Brain microvascular endothelial cell (primary cell): Measurements from ENCODE around the gene BTNL2.

Experiments
- DNase-seq: peaks from one replicate; pipeline ENCODE4 v3.0.0-alpha.2; 2020
- H3K27ac ChIP-seq: fragments of 250-450 bp; sonication (Bioruptor Pico); 2 replicates; pipeline ENCODE4 v1.5.1; 2020; ENCODE audit warnings: mild to moderate bottlenecking, moderate library complexity
- H3K27me3 ChIP-seq: fragments of 250-450 bp; sonication (Bioruptor Pico); replicated peaks from 2 replicates; pipeline ENCODE4 v1.5.1; 2020; ENCODE audit warnings: mild to moderate bottlenecking
- H3K36me3 ChIP-seq: fragments of 250-450 bp; sonication (Bioruptor Pico); replicated peaks from 2 replicates; pipeline ENCODE4 v1.5.1; 2020; ENCODE audit warnings: mild to moderate bottlenecking
- H3K4me3 ChIP-seq: 2 replicates; pipeline ENCODE4 v1.5.1; 2011; ENCODE audit warnings: low read depth, mild to moderate bottlenecking, control low read depth, low read length, moderate library complexity
- in situ Hi-C: cut with HindIII; loops from 2 replicates; pipeline ENCODE4 v1.10.0; 2017; ENCODE audit warnings: low sequenced_read_pairs, low pct_ligation_motif_present
- TF ChIP-seq, protein P1 (sequence below): IDR thresholded peaks from 2 replicates; pipeline ENCODE4 v1.5.1; 2011; ENCODE audit warnings: low read depth, mild to moderate bottlenecking, moderate library complexity, low read length, control low read depth, inconsistent platforms; ENCODE audit errors: missing control alignments

The BTNL2 gene, protein sequence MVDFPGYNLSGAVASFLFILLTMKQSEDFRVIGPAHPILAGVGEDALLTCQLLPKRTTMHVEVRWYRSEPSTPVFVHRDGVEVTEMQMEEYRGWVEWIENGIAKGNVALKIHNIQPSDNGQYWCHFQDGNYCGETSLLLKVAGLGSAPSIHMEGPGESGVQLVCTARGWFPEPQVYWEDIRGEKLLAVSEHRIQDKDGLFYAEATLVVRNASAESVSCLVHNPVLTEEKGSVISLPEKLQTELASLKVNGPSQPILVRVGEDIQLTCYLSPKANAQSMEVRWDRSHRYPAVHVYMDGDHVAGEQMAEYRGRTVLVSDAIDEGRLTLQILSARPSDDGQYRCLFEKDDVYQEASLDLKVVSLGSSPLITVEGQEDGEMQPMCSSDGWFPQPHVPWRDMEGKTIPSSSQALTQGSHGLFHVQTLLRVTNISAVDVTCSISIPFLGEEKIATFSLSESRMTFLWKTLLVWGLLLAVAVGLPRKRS

DNA sequence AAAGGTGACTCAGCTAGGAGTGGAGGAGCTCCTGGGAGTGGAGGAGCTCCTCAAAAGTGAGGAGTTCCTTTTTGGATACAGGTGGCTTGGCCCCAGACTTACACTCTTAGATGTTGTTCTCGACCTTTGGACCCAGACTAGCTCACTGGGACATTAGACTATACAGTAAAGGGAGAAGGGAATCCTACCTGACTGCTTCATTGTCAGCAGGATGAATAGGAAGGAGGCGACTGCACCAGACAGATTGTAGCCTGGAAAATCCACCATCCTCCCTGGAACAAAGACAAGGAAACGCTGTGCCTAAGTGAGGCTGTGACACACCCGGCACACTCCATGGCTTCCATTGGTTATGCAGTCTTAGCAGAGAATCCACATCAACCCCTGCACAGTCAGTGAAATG lies at the start of gene BTNL2:
TSS of gene BTNL2 (minus strand) at position 325 of the 400 bp plus-strand sequence. CDS start at position 267, 58 bp downstream.
- Histone ChIP-seq H3K36me3 (no peaks in the 10 kb centered on the region), H3K27ac (no peak within 1 kb of the TSS), H3K27me3 (peaks cover 5% of the 10 kb centered on the region), H3K4me3 (no peak within 1 kb of the TSS)
- TF ChIP-seq, protein P1, sequence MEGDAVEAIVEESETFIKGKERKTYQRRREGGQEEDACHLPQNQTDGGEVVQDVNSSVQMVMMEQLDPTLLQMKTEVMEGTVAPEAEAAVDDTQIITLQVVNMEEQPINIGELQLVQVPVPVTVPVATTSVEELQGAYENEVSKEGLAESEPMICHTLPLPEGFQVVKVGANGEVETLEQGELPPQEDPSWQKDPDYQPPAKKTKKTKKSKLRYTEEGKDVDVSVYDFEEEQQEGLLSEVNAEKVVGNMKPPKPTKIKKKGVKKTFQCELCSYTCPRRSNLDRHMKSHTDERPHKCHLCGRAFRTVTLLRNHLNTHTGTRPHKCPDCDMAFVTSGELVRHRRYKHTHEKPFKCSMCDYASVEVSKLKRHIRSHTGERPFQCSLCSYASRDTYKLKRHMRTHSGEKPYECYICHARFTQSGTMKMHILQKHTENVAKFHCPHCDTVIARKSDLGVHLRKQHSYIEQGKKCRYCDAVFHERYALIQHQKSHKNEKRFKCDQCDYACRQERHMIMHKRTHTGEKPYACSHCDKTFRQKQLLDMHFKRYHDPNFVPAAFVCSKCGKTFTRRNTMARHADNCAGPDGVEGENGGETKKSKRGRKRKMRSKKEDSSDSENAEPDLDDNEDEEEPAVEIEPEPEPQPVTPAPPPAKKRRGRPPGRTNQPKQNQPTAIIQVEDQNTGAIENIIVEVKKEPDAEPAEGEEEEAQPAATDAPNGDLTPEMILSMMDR, result no peak
- DNase-seq, result no peak
- in situ Hi-C loops, result no loop called here

DNA sequence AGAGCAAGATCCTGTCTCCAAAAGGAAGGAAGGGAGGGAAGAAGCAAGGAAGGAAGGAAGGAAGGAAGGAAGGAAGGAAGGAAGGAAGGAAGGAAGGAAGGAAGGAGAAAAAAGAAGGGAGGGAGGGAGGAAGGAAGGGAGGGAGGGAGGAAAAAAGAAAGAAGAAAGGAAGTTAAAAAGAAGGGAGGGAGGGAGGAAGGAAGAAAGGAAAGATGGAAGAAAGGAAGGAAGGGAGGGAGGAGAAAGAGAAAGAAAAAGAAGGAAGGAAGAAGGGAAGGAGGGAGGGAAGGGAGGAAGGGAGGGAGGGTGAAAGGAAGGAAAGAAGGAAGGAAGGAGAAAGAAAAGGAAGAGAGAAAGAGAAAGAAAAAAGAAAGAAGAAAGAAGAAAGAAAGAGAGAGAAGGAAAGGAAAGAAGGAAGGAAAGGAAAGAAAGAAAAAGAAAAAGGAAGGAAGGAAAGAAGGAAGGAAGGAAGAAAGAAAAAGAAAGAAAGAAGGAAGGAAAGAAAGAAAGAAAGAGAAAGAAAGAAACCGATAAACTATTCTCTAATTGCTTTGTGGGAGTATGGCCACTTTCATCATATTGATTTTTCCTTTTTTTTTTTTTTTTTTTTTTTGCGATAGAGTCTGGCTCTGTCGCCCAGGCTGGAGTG lies 42.2 kb upstream of the BTNL2 start:
- Histone ChIP-seq H3K27ac (no peak overlapping the region), H3K4me3 (no peak overlapping the region), H3K27me3 (no peaks in the 10 kb centered on the region), H3K36me3 (no peaks in the 10 kb centered on the region)
- no peak for DNase-seq
- in situ Hi-C loops, result no loop called here
- TF ChIP-seq, protein P1, result no peak

DNA sequence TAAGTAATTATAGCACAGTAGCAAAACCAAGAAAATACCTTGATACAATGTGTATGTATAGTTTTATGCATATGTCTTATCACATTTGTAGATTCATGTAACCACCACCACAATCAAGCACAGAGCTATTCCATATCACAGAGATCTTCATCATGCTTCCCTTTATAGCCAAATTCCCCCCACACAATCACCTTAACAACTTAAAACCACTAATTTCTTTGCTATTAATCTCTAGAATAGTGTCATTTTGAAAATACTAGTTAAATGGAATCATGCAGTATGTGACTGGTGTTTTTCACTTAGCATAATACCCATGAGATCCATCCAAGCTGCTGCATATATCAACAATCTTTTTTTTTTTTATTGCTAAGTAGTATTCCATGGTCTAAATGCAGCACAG lies 41.0 kb upstream of the BTNL2 start:
- TF ChIP-seq, protein P1, result no peak

DNA sequence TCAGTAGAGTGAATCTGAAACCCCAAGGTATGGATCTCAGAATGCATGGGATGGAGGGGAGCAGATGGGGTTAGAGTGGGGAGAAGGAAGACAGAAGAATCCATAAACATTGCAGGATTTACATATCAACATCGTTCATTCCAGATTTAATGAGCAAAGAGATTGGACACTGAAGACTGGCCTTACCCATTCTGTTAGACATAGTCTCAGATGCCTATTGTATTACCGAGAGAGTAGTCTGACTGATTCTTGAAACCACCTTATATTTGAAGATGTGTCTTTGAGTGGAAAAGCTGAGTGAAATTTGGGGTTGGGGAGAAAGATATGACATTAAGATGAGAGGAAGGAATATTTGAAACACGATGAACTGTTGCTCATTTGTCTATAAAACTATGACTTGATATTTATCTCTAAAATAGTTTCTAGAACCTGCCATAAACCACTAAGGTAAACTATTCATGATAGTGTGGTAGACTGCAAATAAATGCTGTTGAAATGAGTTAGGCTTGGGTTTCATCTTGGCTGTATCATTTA lies 38.4 kb upstream of the BTNL2 start:
- in situ Hi-C loops, result no loop called here
- DNase-seq, result no peak
- TF ChIP-seq, protein P1, result no peak
- Histone ChIP-seq H3K27me3 (no peaks in the 10 kb centered on the region), H3K27ac (no peak overlapping the region), H3K4me3 (no peak overlapping the region), H3K36me3 (no peaks in the 10 kb centered on the region)

More for the DNA sequence above, 41.0 kb upstream of the BTNL2 start:
- DNase-seq, result no peak
- in situ Hi-C loops, result no loop called here
- no peaks in the 10 kb centered on the region for H3K27me3 ChIP-seq
- H3K36me3 ChIP-seq, result no peaks in the 10 kb centered on the region
- H3K27ac ChIP-seq, result no peak overlapping the region
- H3K4me3 ChIP-seq, result no peak overlapping the region

DNA sequence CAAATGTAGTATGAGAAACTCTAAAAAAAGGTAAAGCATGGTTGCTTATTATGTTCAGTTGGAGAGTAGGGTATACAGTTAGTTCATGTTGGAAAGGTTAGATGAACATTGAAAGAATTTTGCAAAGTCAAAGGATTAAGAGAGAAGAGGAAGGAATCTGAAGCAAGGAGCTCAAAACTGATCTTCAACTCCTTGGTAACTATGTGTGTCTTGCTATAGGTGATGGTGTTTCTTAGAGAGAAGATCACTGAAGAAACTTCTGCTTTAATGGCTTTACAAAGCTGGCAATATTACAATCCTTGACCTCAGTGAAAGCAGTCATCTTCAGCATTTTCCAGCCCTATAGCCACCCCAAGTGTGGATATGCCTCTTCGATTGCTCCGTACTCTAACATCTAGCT lies 37.5 kb upstream of the BTNL2 start:
- DNase-seq, result no peak
- Histone ChIP-seq H3K27me3 (no peaks in the 10 kb centered on the region), H3K4me3 (no peak overlapping the region), H3K36me3 (no peaks in the 10 kb centered on the region), H3K27ac (no peak overlapping the region)
- TF ChIP-seq, protein P1, result no peak
- in situ Hi-C loops, result no loop called here
